HepG2 (cell line): ENCODE measurements around the gene HAPLN2. TPM values are rescaled to one million over a fixed set of nuclear protein-coding genes. Genes with fewer than 3 reads are reported as not detected.

ENCODE experiments used
- ARID3A ChIP-seq: IDR thresholded peaks from 2 replicates; pipeline ENCODE4 v1.6.1; 2012; ENCODE audit warnings: low read depth, low read length, improper control_type of control experiment
- BHLHE40 ChIP-seq: IDR thresholded peaks from 2 replicates; pipeline ENCODE4 v1.6.1; 2011; ENCODE audit warnings: low read length, improper control_type of control experiment
- DNMT3B ChIP-seq: conservative IDR thresholded peaks from 2 replicates; pipeline ENCODE4 v1.6.1; 2016; ENCODE audit warnings: missing biosample characterization, control low read depth
- GFI1 ChIP-seq: sonication (generic); formaldehyde crosslinking; IDR thresholded peaks from 2 replicates; pipeline ENCODE4 v1.5.0; 2020; ENCODE audit warnings: missing genetic modification reagents, mild to moderate bottlenecking, borderline replicate concordance
- HOMEZ ChIP-seq: IDR thresholded peaks from 2 replicates; pipeline ENCODE4 v1.6.1; 2016; ENCODE audit warnings: low read depth
- HOXA9 ChIP-seq: sonication (generic); formaldehyde crosslinking; IDR thresholded peaks from 2 replicates; pipeline ENCODE4 v1.8.1; 2022; ENCODE audit warnings: missing genetic modification reagents, mild to moderate bottlenecking, moderate library complexity, borderline replicate concordance
- JUND ChIP-seq: sonication (generic); formaldehyde crosslinking; IDR thresholded peaks from 2 replicates; pipeline ENCODE4 v1.8.0; 2022; ENCODE audit warnings: mild to moderate bottlenecking, missing genetic modification reagents
- KAT7 ChIP-seq: IDR thresholded peaks from 2 replicates; pipeline ENCODE4 v1.6.1; 2018; ENCODE audit warnings: borderline replicate concordance, missing compliant biosample characterization
- NR3C1 ChIP-seq: sonication (generic); formaldehyde crosslinking; IDR thresholded peaks from 2 replicates; pipeline ENCODE4 v1.4.0; 2020; ENCODE audit warnings: missing genetic modification reagents
- PAX8 ChIP-seq: sonication (generic); formaldehyde crosslinking; IDR thresholded peaks from 2 replicates; pipeline ENCODE4 v1.8.0; 2022; ENCODE audit warnings: mild to moderate bottlenecking, missing genetic modification reagents, borderline replicate concordance
- REST ChIP-seq, 2 experiments: IDR thresholded peaks; 2 replicates each; pipeline ENCODE4 v1.6.1; 2011 to 2012; ENCODE audit warnings: low read length in 2 of 2, borderline replicate concordance in 1 of 2, low read depth in 1 of 2, mild to moderate bottlenecking in 1 of 2, moderate library complexity in 1 of 2
- SMARCC2 ChIP-seq: fragments of 450-650 bp; IDR thresholded peaks from 2 replicates; pipeline ENCODE4 v1.6.1; 2017; ENCODE audit warnings: antibody characterized with exemption, mild to moderate bottlenecking
- TFAP4 ChIP-seq: sonication (generic); IDR thresholded peaks from 2 replicates; pipeline ENCODE4 v1.6.1; 2016; ENCODE audit warnings: low read depth, borderline replicate concordance
- WIZ ChIP-seq: sonication (generic); formaldehyde crosslinking; IDR thresholded peaks from 2 replicates; pipeline ENCODE4 v1.5.1; 2020; ENCODE audit warnings: mild to moderate bottlenecking, missing genetic modification reagents
- ZBTB4 ChIP-seq: sonication (generic); formaldehyde crosslinking; IDR thresholded peaks from 2 replicates; pipeline ENCODE4 v1.4.0; 2020; ENCODE audit warnings: missing genetic modification reagents, mild to moderate bottlenecking, borderline replicate concordance
- ZNF558 ChIP-seq: sonication (generic); formaldehyde crosslinking; IDR thresholded peaks from 2 replicates; pipeline ENCODE4 v1.9.0; 2022; ENCODE audit warnings: mild to moderate bottlenecking, missing genetic modification reagents, borderline replicate concordance
- ZNF563 ChIP-seq: sonication (generic); formaldehyde crosslinking; IDR thresholded peaks from 2 replicates; pipeline ENCODE4 v1.8.0; 2022; ENCODE audit warnings: mild to moderate bottlenecking, moderate library complexity, missing genetic modification reagents
- polyA plus RNA-seq, 8 experiments: library from polyadenylated mRNA; depleted of rRNA in 3 of 8; stranded (reverse) in 7 of 8; unstranded in 1 of 8; fragments of >200 nt; fragmentation: Illumina TruSeq in 4 of 8; extraction: Trizol in 4 of 8; gene quantifications; 2 replicates each; pipeline versions ENCODE4 v1.2.1 to v1.2.3, GENCODE V29; 2011 to 2016; ENCODE audit warnings: low read depth in 4 of 8, missing spikeins in 1 of 8, mixed read lengths in 1 of 8; ENCODE audit not compliant: insufficient read depth in 1 of 8
- total RNA-seq, 5 experiments: library from RNA; depleted of rRNA; stranded (reverse); fragments of >200 nt; fragmentation: Illumina TruSeq; extraction: Trizol; gene quantifications; 2 replicates each; pipeline ENCODE4 v1.2.3, GENCODE V29; 2016; ENCODE audit warnings: low read depth in 1 of 5

Gene HAPLN2
- total and polyA plus RNA-seq, 2 of the 13 experiments (the other 11 are each of a cell fraction or from before 2014, with no cell fraction given), result not detected

GRCh38 chr1:156659988-156660751 is 41.0 kb downstream of the HAPLN2 start (continued):
- TF ChIP-seq REST (IDR thresholded peaks at IDR 0.05; ENCODE audit: borderline replicate concordance in 1 of 2, low read depth in 1 of 2, low read length in 2 of 2), result peak in 1 of 2 experiments; percentile 67; a peak in 1 of 4 replicates
- TF ChIP-seq JUND (CRISPR knock-in tag), result peak; percentile 94
- no peak for TF ChIP-seq NR3C1 (CRISPR knock-in tag)
- TF ChIP-seq TFAP4, result peak; percentile 46; the same call in 1 of the 2 replicates
- TF ChIP-seq ZNF563 (CRISPR knock-in tag), result 0 out of 2 replicates have a peak, but pooled peaks have one; percentile 53
- no peak for TF ChIP-seq PAX8 (CRISPR knock-in tag)
- no peak for TF ChIP-seq ARID3A
- TF ChIP-seq SMARCC2, result no peak
- peak; percentile 80; the same call in 1 of the 2 replicates for TF ChIP-seq KAT7 (CRISPR knock-in tag)
- 0 out of 2 replicates have a peak, but pooled peaks have one; percentile 37 for TF ChIP-seq GFI1
- peak; percentile 59; the same call in 1 of the 2 replicates for TF ChIP-seq WIZ (CRISPR knock-in tag)
- TF ChIP-seq BHLHE40, result peak; percentile 92
- TF ChIP-seq HOMEZ, result no peak
- TF ChIP-seq ZBTB4 (CRISPR knock-in tag), result no peak
- TF ChIP-seq HOXA9, result no peak
- no peak; the same call in 1 of the 2 replicates for TF ChIP-seq DNMT3B (CRISPR knock-in tag)
- no peak for TF ChIP-seq ZNF558 (CRISPR knock-in tag)
